HepG2 (cell line): ENCODE measurements around the gene KAZN. TPM values are rescaled to one million over a fixed set of nuclear protein-coding genes. Genes with fewer than 3 reads are reported as not detected.

ENCODE experiments used
- HCFC1 ChIP-seq: fragments of 150-350 bp; IDR thresholded peaks from 2 replicates; pipeline ENCODE4 v1.6.1; 2014; ENCODE audit warnings: low read depth, low read length
- JDP2 ChIP-seq: sonication (generic); formaldehyde crosslinking; IDR thresholded peaks from 2 replicates; pipeline ENCODE4 v1.8.1; 2022; ENCODE audit warnings: missing genetic modification reagents, borderline replicate concordance
- KDM2A ChIP-seq: sonication (generic); formaldehyde crosslinking; IDR thresholded peaks from 2 replicates; pipeline ENCODE4 v1.4.0; 2020; ENCODE audit warnings: low read depth, missing genetic modification reagents, borderline replicate concordance
- KLF9 ChIP-seq: IDR thresholded peaks from 2 replicates; pipeline ENCODE4 v1.6.1; 2016; ENCODE audit warnings: low read depth
- MEIS1 ChIP-seq: sonication (generic); formaldehyde crosslinking; IDR thresholded peaks from 2 replicates; pipeline ENCODE4 v1.9.0; 2021; ENCODE audit warnings: mild to moderate bottlenecking, missing genetic modification reagents, moderate library complexity, borderline replicate concordance
- MZF1 ChIP-seq: sonication (generic); formaldehyde crosslinking; IDR thresholded peaks from 2 replicates; pipeline ENCODE4 v1.8.1; 2023; ENCODE audit warnings: mild to moderate bottlenecking, missing genetic modification reagents, borderline replicate concordance
- RAD51 ChIP-seq: fragments of 450-650 bp; IDR thresholded peaks from 2 replicates; pipeline ENCODE4 v1.6.1; 2016; ENCODE audit warnings: borderline replicate concordance
- RBM22 ChIP-seq: fragments of 200-400 bp; formaldehyde crosslinking; optimal IDR thresholded peaks from 2 replicates; pipeline ENCODE3; 2017; ENCODE audit warnings: mild to moderate bottlenecking, low read length, moderate library complexity
- SALL1 ChIP-seq: sonication (generic); formaldehyde crosslinking; IDR thresholded peaks from 2 replicates; pipeline ENCODE4 v1.8.0; 2022; ENCODE audit warnings: mild to moderate bottlenecking, missing genetic modification reagents
- SMAD9 ChIP-seq: sonication (generic); formaldehyde crosslinking; IDR thresholded peaks from 2 replicates; pipeline ENCODE4 v1.5.1; 2020; ENCODE audit warnings: mild to moderate bottlenecking, missing genetic modification reagents
- SMYD3 ChIP-seq: sonication (generic); formaldehyde crosslinking; IDR thresholded peaks from 2 replicates; pipeline ENCODE4 v1.8.1; 2023; ENCODE audit warnings: mild to moderate bottlenecking, missing genetic modification reagents
- ZFP1 ChIP-seq: IDR thresholded peaks from 2 replicates; pipeline ENCODE4 v1.6.1; 2016
- ZNF546 ChIP-seq: sonication (generic); formaldehyde crosslinking; conservative IDR thresholded peaks from 2 replicates; pipeline ENCODE4 v1.8.1; 2023; ENCODE audit warnings: mild to moderate bottlenecking, missing genetic modification reagents
- ZNF577 ChIP-seq: sonication (generic); formaldehyde crosslinking; IDR thresholded peaks from 2 replicates; pipeline ENCODE4 v1.4.0; 2020; ENCODE audit warnings: mild to moderate bottlenecking, low read depth, missing genetic modification reagents, borderline replicate concordance
- polyA plus RNA-seq, 8 experiments: library from polyadenylated mRNA; depleted of rRNA in 3 of 8; stranded (reverse) in 7 of 8; unstranded in 1 of 8; fragments of >200 nt; fragmentation: Illumina TruSeq in 4 of 8; extraction: Trizol in 4 of 8; gene quantifications; 2 replicates each; pipeline versions ENCODE4 v1.2.1 to v1.2.3, GENCODE V29; 2011 to 2016; ENCODE audit warnings: low read depth in 4 of 8, missing spikeins in 1 of 8, mixed read lengths in 1 of 8; ENCODE audit not compliant: insufficient read depth in 1 of 8
- total RNA-seq, 5 experiments: library from RNA; depleted of rRNA; stranded (reverse); fragments of >200 nt; fragmentation: Illumina TruSeq; extraction: Trizol; gene quantifications; 2 replicates each; pipeline ENCODE4 v1.2.3, GENCODE V29; 2016; ENCODE audit warnings: low read depth in 1 of 5
- TF ChIP-seq, protein P1 (sequence below): sonication (generic); formaldehyde crosslinking; IDR thresholded peaks from 2 replicates; pipeline ENCODE4; 2020; ENCODE audit warnings: missing genetic modification reagents, mild to moderate bottlenecking, borderline replicate concordance
- TF ChIP-seq, protein P2 (sequence below): sonication (generic); formaldehyde crosslinking; IDR thresholded peaks from 2 replicates; pipeline ENCODE4 v1.5.0; 2020; ENCODE audit warnings: missing genetic modification reagents
- TF ChIP-seq, protein P3 (sequence below): sonication (generic); formaldehyde crosslinking; IDR thresholded peaks from 2 replicates; pipeline ENCODE4 v1.5.1; 2020; ENCODE audit warnings: mild to moderate bottlenecking, missing genetic modification reagents, moderate library complexity
- TF ChIP-seq, protein P4 (sequence below): sonication (generic); formaldehyde crosslinking; IDR thresholded peaks from 2 replicates; pipeline ENCODE4 v1.4.0; 2020; ENCODE audit warnings: missing genetic modification reagents
- TF ChIP-seq, protein P5 (sequence below), 2 experiments: sonication (generic) in 1 of 2; formaldehyde crosslinking in 1 of 2; IDR thresholded peaks; 2 replicates each; pipeline versions ENCODE4 v1.4.0 to v1.6.1; 2018 to 2020; ENCODE audit warnings: missing genetic modification reagents in 2 of 2, borderline replicate concordance in 1 of 2, low read depth in 1 of 2, mild to moderate bottlenecking in 1 of 2, missing biosample characterization in 1 of 2

KAZN gene
- total and polyA plus RNA-seq, 2 of the 13 experiments (the other 11 are each of a cell fraction or from before 2014, with no cell fraction given) = 10.4 to 13.5 TPM

DNA sequence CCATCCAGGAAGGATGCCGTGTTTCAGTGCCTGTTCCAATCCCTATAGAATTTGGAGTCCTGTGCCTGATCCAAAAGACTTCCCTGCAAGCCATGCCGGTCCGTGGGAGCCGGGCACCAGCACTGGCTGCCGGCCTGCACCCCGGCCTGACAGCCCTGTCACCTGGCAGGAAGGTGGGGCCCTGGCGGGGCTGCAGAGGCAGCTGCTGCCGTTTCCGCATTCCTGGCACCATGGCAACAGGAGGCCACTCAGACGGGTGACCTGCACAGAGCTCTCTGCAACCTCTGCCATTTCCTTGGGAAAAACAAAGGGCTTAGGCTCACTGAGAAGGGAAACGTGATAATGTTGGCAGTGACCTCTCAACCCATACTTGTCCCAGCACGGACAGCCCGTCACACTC lies 491.9 kb downstream of the KAZN start (continued):
- TF ChIP-seq, protein P1, sequence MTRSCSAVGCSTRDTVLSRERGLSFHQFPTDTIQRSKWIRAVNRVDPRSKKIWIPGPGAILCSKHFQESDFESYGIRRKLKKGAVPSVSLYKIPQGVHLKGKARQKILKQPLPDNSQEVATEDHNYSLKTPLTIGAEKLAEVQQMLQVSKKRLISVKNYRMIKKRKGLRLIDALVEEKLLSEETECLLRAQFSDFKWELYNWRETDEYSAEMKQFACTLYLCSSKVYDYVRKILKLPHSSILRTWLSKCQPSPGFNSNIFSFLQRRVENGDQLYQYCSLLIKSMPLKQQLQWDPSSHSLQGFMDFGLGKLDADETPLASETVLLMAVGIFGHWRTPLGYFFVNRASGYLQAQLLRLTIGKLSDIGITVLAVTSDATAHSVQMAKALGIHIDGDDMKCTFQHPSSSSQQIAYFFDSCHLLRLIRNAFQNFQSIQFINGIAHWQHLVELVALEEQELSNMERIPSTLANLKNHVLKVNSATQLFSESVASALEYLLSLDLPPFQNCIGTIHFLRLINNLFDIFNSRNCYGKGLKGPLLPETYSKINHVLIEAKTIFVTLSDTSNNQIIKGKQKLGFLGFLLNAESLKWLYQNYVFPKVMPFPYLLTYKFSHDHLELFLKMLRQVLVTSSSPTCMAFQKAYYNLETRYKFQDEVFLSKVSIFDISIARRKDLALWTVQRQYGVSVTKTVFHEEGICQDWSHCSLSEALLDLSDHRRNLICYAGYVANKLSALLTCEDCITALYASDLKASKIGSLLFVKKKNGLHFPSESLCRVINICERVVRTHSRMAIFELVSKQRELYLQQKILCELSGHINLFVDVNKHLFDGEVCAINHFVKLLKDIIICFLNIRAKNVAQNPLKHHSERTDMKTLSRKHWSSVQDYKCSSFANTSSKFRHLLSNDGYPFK (CRISPR knock-in tag) = no peak
- TF ChIP-seq, protein P2, sequence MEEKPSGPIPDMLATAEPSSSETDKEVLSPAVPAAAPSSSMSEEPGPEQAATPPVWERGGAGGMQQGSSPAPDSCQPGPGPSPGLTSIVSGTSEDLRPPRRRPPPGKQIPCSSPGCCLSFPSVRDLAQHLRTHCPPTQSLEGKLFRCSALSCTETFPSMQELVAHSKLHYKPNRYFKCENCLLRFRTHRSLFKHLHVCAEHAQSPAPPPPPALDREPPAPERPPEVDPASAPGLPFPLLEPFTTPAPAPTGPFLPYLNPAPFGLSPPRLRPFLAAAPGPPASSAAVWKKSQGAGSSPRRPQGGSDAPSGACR = no peak
- TF ChIP-seq, protein P3, sequence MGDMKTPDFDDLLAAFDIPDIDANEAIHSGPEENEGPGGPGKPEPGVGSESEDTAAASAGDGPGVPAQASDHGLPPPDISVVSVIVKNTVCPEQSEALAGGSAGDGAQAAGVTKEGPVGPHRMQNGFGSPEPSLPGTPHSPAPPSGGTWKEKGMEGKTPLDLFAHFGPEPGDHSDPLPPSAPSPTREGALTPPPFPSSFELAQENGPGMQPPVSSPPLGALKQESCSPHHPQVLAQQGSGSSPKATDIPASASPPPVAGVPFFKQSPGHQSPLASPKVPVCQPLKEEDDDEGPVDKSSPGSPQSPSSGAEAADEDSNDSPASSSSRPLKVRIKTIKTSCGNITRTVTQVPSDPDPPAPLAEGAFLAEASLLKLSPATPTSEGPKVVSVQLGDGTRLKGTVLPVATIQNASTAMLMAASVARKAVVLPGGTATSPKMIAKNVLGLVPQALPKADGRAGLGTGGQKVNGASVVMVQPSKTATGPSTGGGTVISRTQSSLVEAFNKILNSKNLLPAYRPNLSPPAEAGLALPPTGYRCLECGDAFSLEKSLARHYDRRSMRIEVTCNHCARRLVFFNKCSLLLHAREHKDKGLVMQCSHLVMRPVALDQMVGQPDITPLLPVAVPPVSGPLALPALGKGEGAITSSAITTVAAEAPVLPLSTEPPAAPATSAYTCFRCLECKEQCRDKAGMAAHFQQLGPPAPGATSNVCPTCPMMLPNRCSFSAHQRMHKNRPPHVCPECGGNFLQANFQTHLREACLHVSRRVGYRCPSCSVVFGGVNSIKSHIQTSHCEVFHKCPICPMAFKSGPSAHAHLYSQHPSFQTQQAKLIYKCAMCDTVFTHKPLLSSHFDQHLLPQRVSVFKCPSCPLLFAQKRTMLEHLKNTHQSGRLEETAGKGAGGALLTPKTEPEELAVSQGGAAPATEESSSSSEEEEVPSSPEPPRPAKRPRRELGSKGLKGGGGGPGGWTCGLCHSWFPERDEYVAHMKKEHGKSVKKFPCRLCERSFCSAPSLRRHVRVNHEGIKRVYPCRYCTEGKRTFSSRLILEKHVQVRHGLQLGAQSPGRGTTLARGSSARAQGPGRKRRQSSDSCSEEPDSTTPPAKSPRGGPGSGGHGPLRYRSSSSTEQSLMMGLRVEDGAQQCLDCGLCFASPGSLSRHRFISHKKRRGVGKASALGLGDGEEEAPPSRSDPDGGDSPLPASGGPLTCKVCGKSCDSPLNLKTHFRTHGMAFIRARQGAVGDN = peak; percentile 48
- TF ChIP-seq SMAD9 (CRISPR knock-in tag) = no peak
- TF ChIP-seq ZNF546 (CRISPR knock-in tag) = no peak
- TF ChIP-seq, protein P4, sequence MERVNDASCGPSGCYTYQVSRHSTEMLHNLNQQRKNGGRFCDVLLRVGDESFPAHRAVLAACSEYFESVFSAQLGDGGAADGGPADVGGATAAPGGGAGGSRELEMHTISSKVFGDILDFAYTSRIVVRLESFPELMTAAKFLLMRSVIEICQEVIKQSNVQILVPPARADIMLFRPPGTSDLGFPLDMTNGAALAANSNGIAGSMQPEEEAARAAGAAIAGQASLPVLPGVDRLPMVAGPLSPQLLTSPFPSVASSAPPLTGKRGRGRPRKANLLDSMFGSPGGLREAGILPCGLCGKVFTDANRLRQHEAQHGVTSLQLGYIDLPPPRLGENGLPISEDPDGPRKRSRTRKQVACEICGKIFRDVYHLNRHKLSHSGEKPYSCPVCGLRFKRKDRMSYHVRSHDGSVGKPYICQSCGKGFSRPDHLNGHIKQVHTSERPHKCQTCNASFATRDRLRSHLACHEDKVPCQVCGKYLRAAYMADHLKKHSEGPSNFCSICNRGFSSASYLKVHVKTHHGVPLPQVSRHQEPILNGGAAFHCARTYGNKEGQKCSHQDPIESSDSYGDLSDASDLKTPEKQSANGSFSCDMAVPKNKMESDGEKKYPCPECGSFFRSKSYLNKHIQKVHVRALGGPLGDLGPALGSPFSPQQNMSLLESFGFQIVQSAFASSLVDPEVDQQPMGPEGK (CRISPR knock-in tag) = peak; percentile 67
- TF ChIP-seq MEIS1 (CRISPR knock-in tag) = peak; percentile 35; the same call in 1 of the 2 replicates
- no peak for TF ChIP-seq ZNF577 (CRISPR knock-in tag)
- no peak for TF ChIP-seq HCFC1
- TF ChIP-seq SALL1 = peak; percentile 51; the same call in 1 of the 2 replicates
- peak; percentile 54 for TF ChIP-seq RBM22
- TF ChIP-seq MZF1 (CRISPR knock-in tag) = no peak
- TF ChIP-seq, protein P5, sequence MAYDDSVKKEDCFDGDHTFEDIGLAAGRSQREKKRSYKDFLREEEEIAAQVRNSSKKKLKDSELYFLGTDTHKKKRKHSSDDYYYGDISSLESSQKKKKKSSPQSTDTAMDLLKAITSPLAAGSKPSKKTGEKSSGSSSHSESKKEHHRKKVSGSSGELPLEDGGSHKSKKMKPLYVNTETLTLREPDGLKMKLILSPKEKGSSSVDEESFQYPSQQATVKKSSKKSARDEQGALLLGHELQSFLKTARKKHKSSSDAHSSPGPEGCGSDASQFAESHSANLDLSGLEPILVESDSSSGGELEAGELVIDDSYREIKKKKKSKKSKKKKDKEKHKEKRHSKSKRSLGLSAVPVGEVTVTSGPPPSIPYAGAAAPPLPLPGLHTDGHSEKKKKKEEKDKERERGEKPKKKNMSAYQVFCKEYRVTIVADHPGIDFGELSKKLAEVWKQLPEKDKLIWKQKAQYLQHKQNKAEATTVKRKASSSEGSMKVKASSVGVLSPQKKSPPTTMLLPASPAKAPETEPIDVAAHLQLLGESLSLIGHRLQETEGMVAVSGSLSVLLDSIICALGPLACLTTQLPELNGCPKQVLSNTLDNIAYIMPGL (CRISPR knock-in tag; IDR thresholded peaks at IDR 0.05; ENCODE audit: borderline replicate concordance in 1 of 2, low read depth in 1 of 2) = no peak
- TF ChIP-seq ZFP1 (CRISPR knock-in tag) = no peak
- TF ChIP-seq SMYD3 (CRISPR knock-in tag) = no peak
- TF ChIP-seq JDP2 (CRISPR knock-in tag) = no peak
- 0 out of 2 replicates have a peak, but pooled peaks have one; percentile 18 for TF ChIP-seq KDM2A (CRISPR knock-in tag)
- TF ChIP-seq KLF9 = no peak
- no peak for TF ChIP-seq RAD51
